GM12801 (cell line): ENCODE results near the gene CYTH3.

Source experiments
- CTCF ChIP-seq: IDR thresholded peaks from one replicate; pipeline ENCODE4 v1.5.1; 2011; ENCODE audit warnings: control low read depth; ENCODE audit not compliant: insufficient read length; ENCODE audit errors: extremely low read depth

The CYTH3 gene

GRCh38 chr7:6139189-6139996, 133.0 kb downstream of the CYTH3 start:
- TF ChIP-seq CTCF: no peak

- TF ChIP-seq CTCF: no peak
Observed at GRCh38 chr7:6136475-6136874, 135.9 kb downstream of the CYTH3 start.

- TF ChIP-seq CTCF: no peak
Observed at GRCh38 chr7:6133249-6133648, 139.2 kb downstream of the CYTH3 start.

- TF ChIP-seq CTCF: no peak
Observed at GRCh38 chr7:6130007-6130587, 142.3 kb downstream of the CYTH3 start.

GRCh38 chr7:6128205-6128604, 144.2 kb downstream of the CYTH3 start:
- no peak for TF ChIP-seq CTCF

GRCh38 chr7:6127110-6127490, 145.3 kb downstream of the CYTH3 start:
- no peak for TF ChIP-seq CTCF

- TF ChIP-seq CTCF: no peak
Observed at GRCh38 chr7:6123843-6124242, 148.6 kb downstream of the CYTH3 start.
